GM23338 (cell line): ENCODE measurements around the gene EDA. TPM values are rescaled to one million over a fixed set of nuclear protein-coding genes. Genes with fewer than 3 reads are reported as not detected.

Source experiments
- ATAC-seq: fragments of 200-7000 bp; cut with Tn5 transposase; 3 replicates; pipeline ENCODE4 v1.9.1; 2020
- DNase-seq: peaks from one replicate; pipeline ENCODE4 v3.0.0-alpha.2; 2015; ENCODE audit warnings: low spot score
- H2AFZ ChIP-seq: fragments of 200-600 bp; sonication (generic); 2 replicates; pipeline ENCODE4 v1.8.0; 2016; ENCODE audit warnings: antibody characterized with exemption, mild to moderate bottlenecking, moderate library complexity
- H3F3A ChIP-seq: fragments of 200-600 bp; sonication (generic); replicated peaks from 2 replicates; pipeline ENCODE4 v1.8.0; 2017; ENCODE audit warnings: antibody characterized with exemption, mixed run types, low read depth
- H3K27ac ChIP-seq: fragments of 200-600 bp; sonication (generic); 2 replicates; pipeline ENCODE4 v1.6.1; 2016; ENCODE audit warnings: low read depth
- H3K27me3 ChIP-seq: fragments of 200-600 bp; sonication (generic); 2 replicates; pipeline ENCODE4 v1.8.0; 2016; ENCODE audit warnings: mild to moderate bottlenecking, mixed run types, moderate library complexity; ENCODE audit not compliant: insufficient read depth
- H3K36me3 ChIP-seq: fragments of 200-600 bp; sonication (generic); 2 replicates; pipeline ENCODE4 v1.8.0; 2016; ENCODE audit warnings: mild to moderate bottlenecking; ENCODE audit not compliant: insufficient read depth
- H3K4me1 ChIP-seq: fragments of 200-600 bp; sonication (generic); 2 replicates; pipeline ENCODE4 v1.8.0; 2016; ENCODE audit warnings: mild to moderate bottlenecking, moderate library complexity; ENCODE audit not compliant: insufficient read depth
- H3K4me2 ChIP-seq: fragments of 200-600 bp; sonication (generic); 2 replicates; pipeline ENCODE4 v1.7.1; 2017; ENCODE audit warnings: mixed run types
- H3K4me3 ChIP-seq: fragments of 200-600 bp; sonication (generic); 2 replicates; pipeline ENCODE4 v1.6.1; 2016; ENCODE audit warnings: mixed run types
- H3K79me2 ChIP-seq: fragments of 200-600 bp; sonication (generic); replicated peaks from 2 replicates; pipeline ENCODE4 v1.8.0; 2017; ENCODE audit warnings: mild to moderate bottlenecking; ENCODE audit not compliant: insufficient read depth
- H3K9me2 ChIP-seq: fragments of 200-600 bp; sonication (generic); 2 replicates; pipeline ENCODE4 v1.8.0; 2017; ENCODE audit not compliant: insufficient read depth
- H4K20me1 ChIP-seq: fragments of 200-600 bp; sonication (generic); replicated peaks from 2 replicates; pipeline ENCODE4 v1.8.0; 2017; ENCODE audit warnings: mild to moderate bottlenecking; ENCODE audit not compliant: insufficient read depth
- H3K27ac Mint-ChIP-seq: 2 replicates; pipeline ENCODE4 v1.8.0; 2020; ENCODE audit warnings: inconsistent platforms, mild to moderate bottlenecking, moderate library complexity, mixed read lengths
- H3K27me3 Mint-ChIP-seq: 3 replicates; pipeline ENCODE4 v1.8.0; 2022; ENCODE audit warnings: low read depth, mild to moderate bottlenecking, moderate library complexity, mixed read lengths, inconsistent platforms; ENCODE audit not compliant: insufficient read depth, poor library complexity
- H3K36me3 Mint-ChIP-seq: 3 replicates; pipeline ENCODE4 v1.8.0; 2021; ENCODE audit warnings: low read depth, mild to moderate bottlenecking, inconsistent platforms, moderate library complexity, mixed read lengths
- H3K4me1 Mint-ChIP-seq: 3 replicates; pipeline ENCODE4 v1.8.0; 2020; ENCODE audit warnings: mild to moderate bottlenecking, inconsistent platforms, mixed read lengths
- H3K4me3 Mint-ChIP-seq: 3 replicates; pipeline ENCODE4 v1.8.0; 2021; ENCODE audit warnings: moderate library complexity, mild to moderate bottlenecking, inconsistent platforms, mixed read lengths
- H3K9me3 Mint-ChIP-seq: 3 replicates; pipeline ENCODE4 v1.8.0; 2020; ENCODE audit warnings: moderate library complexity, mild to moderate bottlenecking, inconsistent platforms, mixed read lengths
- CREB1 ChIP-seq: fragments of 250-450 bp; sonication (Bioruptor Pico); IDR thresholded peaks from 2 replicates; pipeline ENCODE4 v1.5.0; 2020; ENCODE audit warnings: low read depth, mild to moderate bottlenecking, moderate library complexity
- CTCF ChIP-seq, 2 experiments: fragments of 200-600 bp in 1 of 2; sonication (generic) in 1 of 2; conservative IDR thresholded peaks; 2 replicates each; pipeline versions ENCODE4 v1.5.1 to v1.6.1; 2016 to 2017; ENCODE audit warnings: antibody characterized with exemption in 2 of 2, low read depth in 2 of 2, mild to moderate bottlenecking in 2 of 2, moderate library complexity in 1 of 2
- EZH2 ChIP-seq: fragments of 200-600 bp; sonication (generic); IDR thresholded peaks from one replicate; pipeline ENCODE4 v1.8.0; 2017; ENCODE audit warnings: antibody characterized with exemption, mild to moderate bottlenecking, low read depth; ENCODE audit not compliant: unreplicated experiment
- EZH2phosphoT487 ChIP-seq: fragments of 200-600 bp; sonication (generic); IDR thresholded peaks from one replicate; pipeline ENCODE4 v1.8.1; 2018; ENCODE audit warnings: antibody characterized with exemption; ENCODE audit not compliant: unreplicated experiment
- JUNB ChIP-seq: IDR thresholded peaks from one replicate; pipeline ENCODE4 v1.6.1; 2016; ENCODE audit warnings: antibody characterized with exemption; ENCODE audit not compliant: unreplicated experiment
- NANOG ChIP-seq: IDR thresholded peaks from 2 replicates; pipeline ENCODE4 v1.6.1; 2016; ENCODE audit warnings: antibody characterized with exemption, borderline replicate concordance
- REST ChIP-seq: IDR thresholded peaks from one replicate; pipeline ENCODE4 v1.6.1; 2018; ENCODE audit warnings: antibody characterized with exemption; ENCODE audit not compliant: unreplicated experiment
- ZNF114 ChIP-seq: fragments of 250-450 bp; sonication (Bioruptor Pico); IDR thresholded peaks from 2 replicates; pipeline ENCODE4 v1.5.0; 2020; ENCODE audit warnings: mild to moderate bottlenecking, moderate library complexity
- ZNF331 ChIP-seq: fragments of 250-450 bp; sonication (Bioruptor Pico); IDR thresholded peaks from 2 replicates; pipeline ENCODE4 v1.5.0; 2020; ENCODE audit warnings: low read depth, mild to moderate bottlenecking, moderate library complexity
- ZNF462 ChIP-seq: fragments of 250-450 bp; sonication (Bioruptor Pico); IDR thresholded peaks from 2 replicates; pipeline ENCODE4 v1.5.0; 2020; ENCODE audit warnings: mild to moderate bottlenecking, moderate library complexity
- polyA plus RNA-seq: library from polyadenylated mRNA; unstranded; fragments of >200 nt; fragmentation: Nextera tagmentation; extraction: Ambion mirVana; gene quantifications from 2 replicates; pipeline ENCODE4 v1.2.1, GENCODE V29; 2016
- total RNA-seq: library from RNA; depleted of rRNA; stranded (reverse); fragments of >200 nt; shearing (Covaris generic); gene quantifications from 2 replicates; pipeline ENCODE4 v1.2.3, GENCODE V29; 2014

The EDA gene
- total and polyA plus RNA-seq, 2 experiments from 2014 or later = 6.6 to 19.6 TPM

- no peak for TF ChIP-seq ZNF462 (CRISPR knock-in tag)
- no peak for TF ChIP-seq EZH2
- no peak for TF ChIP-seq ZNF114 (CRISPR knock-in tag)
- TF ChIP-seq NANOG = no peak
- no peak for TF ChIP-seq CREB1
Observed at GRCh38 chrX:69876221-69876620, 260.3 kb downstream of the EDA start (continued).

- peaks cover 5% of the 10 kb centered on the region; the same call in 2 of the 3 replicates for H3K36me3 Mint-ChIP-seq
Observed at GRCh38 chrX:69884210-69884609, 268.3 kb downstream of the EDA start.

More at GRCh38 chrX:69884210-69884609, 268.3 kb downstream of the EDA start:
- Mint-ChIP-seq H3K9me3 (no peaks in the 10 kb centered on the region), H3K4me3 (no peak overlapping the region), H3K27me3 (no peaks in the 10 kb centered on the region), H3K4me1 (no peaks in the 10 kb centered on the region), H3K27ac (no peak overlapping the region)
- DNase-seq (no peak), ATAC-seq (no peak)
- TF ChIP-seq JUNB (no peak), ZNF331 (CRISPR knock-in tag) (no peak), REST (no peak), EZH2phosphoT487 (no peak), CREB1 (no peak), CTCF (conservative IDR thresholded peaks at IDR 0.05; ENCODE audit: low read depth in 2 of 2) (no peak)
- H3K4me1 ChIP-seq = no peaks in the 10 kb centered on the region
- H3K4me2 ChIP-seq = no peak overlapping the region
- no peak overlapping the region for H2AFZ ChIP-seq
- H3K9me2 ChIP-seq = no peaks in the 10 kb centered on the region
- no peaks in the 10 kb centered on the region for H3K36me3 ChIP-seq
- no peaks in the 10 kb centered on the region for H4K20me1 ChIP-seq
- H3K79me2 ChIP-seq = no peaks in the 10 kb centered on the region
- no peaks in the 10 kb centered on the region for H3K27me3 ChIP-seq
- H3K27ac ChIP-seq = no peak overlapping the region
- no peak overlapping the region for H3K4me3 ChIP-seq
- no peaks in the 10 kb centered on the region for H3F3A ChIP-seq
